ENCODE data around the gene ADAMTSL1. TPM values are rescaled to one million over a fixed set of nuclear protein-coding genes. Genes with fewer than 3 reads are reported as not detected.

ADAMTSL1 gene
- total and polyA plus RNA-seq, 9 of the 15 experiments (the other 6 are each of a cell fraction or from before 2014, with no cell fraction given), result 0.01 TPM; not detected in 8

GRCh38 chr9:18703901-18704379 is 230.0 kb downstream of the ADAMTSL1 start:
- FAIRE-seq (no peak), DNase-seq (ENCODE audit: extremely low read depth in 1 of 4, low spot score in 3 of 4) (no peak)
- POLR2A ChIA-PET, result no interaction called here

More at GRCh38 chr9:18703901-18704379, 230.0 kb downstream of the ADAMTSL1 start:
- no peaks in the 10 kb centered on the region for H3K4me1 ChIP-seq (replicated peaks in 1 of 2; ENCODE audit: control insufficient read depth in 2 of 2, insufficient read depth in 2 of 2, low read length in 2 of 2)
- no peaks in the 10 kb centered on the region for H3K9me1 ChIP-seq (ENCODE audit: control insufficient read depth, insufficient read depth, low read length)
- no peaks in the 10 kb centered on the region for H3K79me2 ChIP-seq (ENCODE audit: control insufficient read depth, insufficient read depth, low read length)
- H3K9me3 ChIP-seq (replicated peaks; ENCODE audit: control insufficient read depth, insufficient read depth, low read depth, low read length), result no peaks in the 10 kb centered on the region
- H3K27me3 ChIP-seq (ENCODE audit: control insufficient read depth in 2 of 2, insufficient read depth in 2 of 2, low read length in 2 of 2), result no peaks in the 10 kb centered on the region
- H3K4me3 ChIP-seq, result no peak overlapping the region
- H2AFZ ChIP-seq (ENCODE audit: low read depth, low read length), result no peak overlapping the region
- in situ Hi-C loops (cut with MboI), result no loop called here
- H3K36me3 ChIP-seq (ENCODE audit: control insufficient read depth, insufficient read depth, low read length), result no peaks in the 10 kb centered on the region
- no peak overlapping the region for H3K27ac ChIP-seq (ENCODE audit: extremely low read depth, low read depth, low read length)
- 10% methylated on average over 4 of the region's 4 CpGs for WGBS (ENCODE audit: insufficient coverage, low coverage, missing lambda C conversion rate)
- CTCF ChIA-PET (ENCODE audit: low intra/inter-chr PET ratio), result no interaction called here
- no TSS peak for BruUV-seq (replicated peaks)
- no peak for ATAC-seq
- no peak overlapping the region for H3K9ac ChIP-seq (ENCODE audit: insufficient read depth in 1 of 2, low read depth in 2 of 2, low read length in 2 of 2)
- no peak overlapping the region for H3K4me2 ChIP-seq (ENCODE audit: insufficient read depth, low read length)
- intact Hi-C loops (cut with micrococcal nuclease), result no loop called here
- no peaks in the 10 kb centered on the region for H4K20me1 ChIP-seq (replicated peaks; ENCODE audit: control insufficient read depth, insufficient read depth, low read length)
- TF ChIP-seq ZKSCAN1 (IDR thresholded peaks at IDR 0.05; ENCODE audit: low read depth, low read length) (no peak), KHSRP (IDR thresholded peaks at IDR 0.05) (no peak), PURB (CRISPR knock-in tag; IDR thresholded peaks at IDR 0.05; ENCODE audit: low read depth) (no peak), TBP (optimal IDR thresholded peaks at IDR 0.05; ENCODE audit: low read depth, low read length) (no peak), ARID1B (IDR thresholded peaks at IDR 0.05) (no peak), HMBOX1 (IDR thresholded peaks at IDR 0.05) (no peak), ZNF12 (CRISPR knock-in tag; IDR thresholded peaks at IDR 0.05) (no peak), ZNF347 (CRISPR knock-in tag; IDR thresholded peaks at IDR 0.05; ENCODE audit: low read depth) (no peak), ZNF766 (CRISPR knock-in tag; conservative IDR thresholded peaks at IDR 0.05) (no peak), U2AF1 (optimal IDR thresholded peaks at IDR 0.05; ENCODE audit: low read depth, low read length) (no peak), ELF4 (CRISPR knock-in tag; IDR thresholded peaks at IDR 0.05) (no peak), ERF (CRISPR knock-in tag; IDR thresholded peaks at IDR 0.05) (no peak), ZNF561 (CRISPR knock-in tag; conservative IDR thresholded peaks at IDR 0.05) (no peak), ZNF174 (CRISPR knock-in tag; IDR thresholded peaks at IDR 0.05) (no peak)
- TF ChIP-seq, protein P1, sequence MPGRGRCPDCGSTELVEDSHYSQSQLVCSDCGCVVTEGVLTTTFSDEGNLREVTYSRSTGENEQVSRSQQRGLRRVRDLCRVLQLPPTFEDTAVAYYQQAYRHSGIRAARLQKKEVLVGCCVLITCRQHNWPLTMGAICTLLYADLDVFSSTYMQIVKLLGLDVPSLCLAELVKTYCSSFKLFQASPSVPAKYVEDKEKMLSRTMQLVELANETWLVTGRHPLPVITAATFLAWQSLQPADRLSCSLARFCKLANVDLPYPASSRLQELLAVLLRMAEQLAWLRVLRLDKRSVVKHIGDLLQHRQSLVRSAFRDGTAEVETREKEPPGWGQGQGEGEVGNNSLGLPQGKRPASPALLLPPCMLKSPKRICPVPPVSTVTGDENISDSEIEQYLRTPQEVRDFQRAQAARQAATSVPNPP (IDR thresholded peaks at IDR 0.05; ENCODE audit: borderline replicate concordance, insufficient read depth, insufficient read length), result no peak

All from K562 (cell line).